HL-60/S4 treated with retinoic acid at 250 ng/mL for 4 days and 3 days (cell line): ENCODE data around the gene TRIOBP.

Experiments used
- in situ Hi-C: fragments of 300-500 bp; cut with MboI; formaldehyde crosslinking; loops from 2 replicates; pipeline ENCODE4 v1.7.0; 2022; ENCODE audit warnings: low sequenced_read_pairs

TRIOBP gene

DNA sequence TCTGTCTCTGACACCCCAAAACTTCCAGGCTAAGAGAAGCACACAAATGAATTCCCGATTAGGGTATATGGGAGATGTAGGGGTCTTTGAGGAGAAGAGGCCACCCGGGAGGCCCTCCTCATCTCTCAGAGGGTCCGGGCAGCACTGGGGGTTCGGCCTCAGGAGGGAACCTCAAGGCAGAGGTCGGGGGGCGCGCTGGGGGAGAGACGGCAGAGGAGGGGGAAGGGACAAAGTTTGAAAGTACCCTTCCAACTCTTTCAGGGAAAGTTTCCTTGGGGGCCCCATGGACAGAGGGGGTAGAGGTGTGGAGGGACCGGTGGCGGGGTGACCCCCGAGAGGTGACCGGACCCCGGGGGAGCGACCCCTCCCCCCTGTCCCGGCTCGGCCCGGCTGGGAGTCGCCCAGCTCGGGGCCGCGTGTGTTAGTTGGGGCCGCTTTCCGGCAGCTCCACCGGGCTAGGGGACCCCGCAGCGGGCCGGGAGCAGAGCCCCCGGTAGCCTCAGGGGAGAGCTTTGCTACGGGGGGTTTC, 107.6 kb downstream of the TRIOBP start:
- in situ Hi-C loops: no loop called here

- in situ Hi-C loops: no loop called here
These were observed 108.3 kb downstream of the TRIOBP start for GRCh38 chr22:37804881-37805809.

- in situ Hi-C loops: no loop called here
These were observed 109.0 kb downstream of the TRIOBP start for GRCh38 chr22:37805810-37806277.

- in situ Hi-C loops: no loop called here
These were observed 109.8 kb downstream of the TRIOBP start for GRCh38 chr22:37806409-37807333.

DNA sequence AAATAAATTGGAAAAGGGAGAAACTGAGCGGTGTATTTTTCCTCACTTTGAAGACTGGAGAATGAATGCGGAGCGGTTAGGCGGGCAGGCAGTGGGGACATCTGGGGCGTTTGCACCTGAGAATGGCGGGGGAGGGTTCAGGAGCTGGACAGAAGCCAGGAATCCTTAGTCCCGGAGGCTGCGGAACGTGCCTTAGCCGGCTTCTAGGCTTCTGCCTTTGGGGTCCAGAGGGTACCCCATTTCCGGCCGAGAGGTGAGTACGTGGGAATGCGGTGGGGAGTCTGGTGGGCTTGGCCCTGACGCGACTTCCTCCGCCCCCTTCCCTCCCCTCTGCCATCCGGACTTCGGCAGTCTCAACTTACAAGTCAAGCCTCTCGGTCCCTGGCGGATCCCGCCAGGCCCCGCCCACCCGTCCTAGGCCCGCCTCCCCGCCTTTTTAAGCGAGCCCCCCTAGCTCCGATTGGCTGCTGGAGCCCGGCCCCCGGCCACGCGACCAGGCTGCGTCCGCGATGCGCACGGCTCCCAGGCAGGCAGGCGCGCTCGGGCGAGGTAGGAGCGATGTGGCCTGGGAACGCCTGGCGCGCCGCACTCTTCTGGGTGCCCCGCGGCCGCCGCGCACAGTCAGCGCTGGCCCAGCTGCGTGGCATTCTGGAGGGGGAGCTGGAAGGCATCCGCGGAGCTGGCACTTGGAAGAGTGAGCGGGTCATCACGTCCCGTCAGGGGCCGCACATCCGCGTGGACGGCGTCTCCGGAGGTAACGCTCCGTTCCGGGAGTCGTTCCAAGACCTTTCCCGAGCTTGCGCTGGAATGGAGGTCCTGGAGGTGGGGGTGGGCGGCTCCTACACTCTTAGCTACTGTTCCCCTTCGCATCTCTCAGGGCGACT, 110.8 kb downstream of the TRIOBP start, which contains the start of gene GCAT:
TSS of gene GCAT (plus strand) at position 525 of the 884 bp plus-strand sequence. CDS start at position 559, 34 bp downstream.
- in situ Hi-C loops: no loop called here

DNA sequence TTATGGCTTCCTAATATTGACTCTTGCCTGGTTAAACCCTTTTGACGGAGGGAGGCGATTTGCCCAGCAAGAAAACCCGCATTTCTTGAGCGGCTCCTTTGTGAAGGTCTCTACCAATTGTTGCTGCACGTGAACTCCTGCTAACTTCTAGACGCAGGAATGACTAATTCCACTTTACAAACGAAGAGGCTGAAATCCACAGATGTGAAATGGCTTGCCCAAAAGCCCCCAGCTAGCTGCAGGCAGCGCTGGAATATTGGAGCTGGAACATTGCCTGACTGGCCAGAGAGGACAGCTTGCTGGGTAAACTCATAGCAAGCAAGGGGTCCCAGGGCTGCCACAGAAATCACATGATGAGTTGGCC, 111.4 kb downstream of the TRIOBP start:
- in situ Hi-C loops: no loop called here

DNA sequence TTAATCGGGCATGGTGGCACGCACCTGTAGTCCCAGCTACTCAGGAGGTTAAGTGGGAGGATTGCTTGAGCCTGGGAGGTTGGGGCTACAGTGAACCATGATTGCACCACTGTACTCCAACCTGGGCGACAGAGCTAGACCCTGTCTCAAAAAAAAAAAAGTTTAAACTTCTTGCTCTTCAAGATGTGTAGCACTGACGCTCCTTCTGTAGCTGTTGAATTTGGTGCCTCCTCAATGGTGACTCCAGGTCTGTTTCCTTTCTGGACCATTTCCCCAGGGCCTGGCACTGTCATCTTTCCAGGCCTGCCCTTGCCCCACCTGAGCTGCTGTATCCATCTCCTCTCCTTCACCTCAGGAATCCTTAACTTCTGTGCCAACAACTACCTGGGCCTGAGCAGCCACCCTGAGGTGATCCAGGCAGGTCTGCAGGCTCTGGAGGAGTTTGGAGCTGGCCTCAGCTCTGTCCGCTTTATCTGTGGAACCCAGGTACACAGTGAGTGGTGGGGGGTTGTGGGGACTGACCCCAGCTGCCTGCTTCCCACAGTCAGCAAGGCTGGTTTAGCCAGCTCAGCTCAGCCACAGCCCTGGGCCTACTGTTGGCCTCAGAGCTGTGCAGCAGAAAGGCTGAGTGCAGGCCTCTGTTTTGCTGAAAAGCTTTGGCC, 113.0 kb downstream of the TRIOBP start:
- in situ Hi-C loops: no loop called here

DNA sequence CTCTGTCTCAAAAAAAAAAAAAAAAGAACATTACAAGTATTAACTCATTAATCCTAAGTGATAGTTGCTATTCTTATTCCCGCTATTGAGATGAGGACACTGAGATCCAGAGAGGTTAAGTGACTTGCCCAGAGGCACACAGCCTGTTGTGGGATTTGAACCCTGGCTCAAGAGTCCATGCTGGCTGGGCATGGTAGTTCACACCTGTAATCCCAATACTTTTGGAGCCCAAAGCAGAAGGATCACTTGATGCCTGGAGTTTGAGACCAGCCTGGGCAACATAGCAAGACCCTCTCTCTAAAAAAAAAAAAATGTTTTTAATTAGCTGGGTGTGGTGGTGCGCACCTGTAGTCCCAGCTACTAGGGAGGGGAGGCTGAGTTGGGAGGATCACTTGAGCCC, 115.0 kb downstream of the TRIOBP start:
- in situ Hi-C loops: no loop called here

DNA sequence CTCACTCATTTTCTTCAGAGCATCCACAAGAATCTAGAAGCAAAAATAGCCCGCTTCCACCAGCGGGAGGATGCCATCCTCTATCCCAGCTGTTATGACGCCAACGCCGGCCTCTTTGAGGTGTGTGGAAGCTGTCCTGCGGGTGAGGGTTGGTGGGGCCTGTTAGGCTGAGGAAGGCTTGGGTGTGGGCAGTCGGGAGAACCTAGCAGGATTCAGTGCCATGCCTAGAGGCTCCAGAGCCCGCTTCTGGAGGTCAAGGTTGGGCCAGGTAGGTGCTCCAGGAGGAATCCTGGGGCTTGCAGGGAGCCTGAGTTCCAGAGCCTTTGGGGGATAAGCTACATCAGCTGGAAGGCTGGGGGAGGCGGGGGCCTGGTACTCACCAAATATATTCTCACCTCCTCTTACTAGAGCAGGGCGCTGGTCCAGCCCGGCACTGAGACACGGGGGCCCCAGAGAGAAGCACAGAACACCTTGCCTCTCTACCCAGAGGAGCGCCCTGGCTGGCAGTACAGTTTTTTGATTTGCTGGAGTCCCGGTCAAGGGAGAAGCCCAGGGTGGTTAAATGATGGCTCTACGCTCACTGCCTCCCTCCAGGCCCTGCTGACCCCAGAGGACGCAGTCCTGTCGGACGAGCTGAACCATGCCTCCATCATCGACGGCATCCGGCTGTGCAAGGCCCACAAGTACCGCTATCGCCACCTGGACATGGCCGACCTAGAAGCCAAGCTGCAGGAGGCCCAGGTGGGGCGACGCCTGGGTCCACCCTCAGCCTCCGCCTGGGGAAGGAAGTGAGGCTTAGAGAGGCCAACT, 116.2 kb downstream of the TRIOBP start:
- in situ Hi-C loops: no loop called here

- in situ Hi-C loops: no loop called here
These were observed 118.7 kb downstream of the TRIOBP start for GRCh38 chr22:37815593-37815992.

- in situ Hi-C loops: no loop called here
These were observed 119.8 kb downstream of the TRIOBP start for GRCh38 chr22:37816543-37817180.

DNA sequence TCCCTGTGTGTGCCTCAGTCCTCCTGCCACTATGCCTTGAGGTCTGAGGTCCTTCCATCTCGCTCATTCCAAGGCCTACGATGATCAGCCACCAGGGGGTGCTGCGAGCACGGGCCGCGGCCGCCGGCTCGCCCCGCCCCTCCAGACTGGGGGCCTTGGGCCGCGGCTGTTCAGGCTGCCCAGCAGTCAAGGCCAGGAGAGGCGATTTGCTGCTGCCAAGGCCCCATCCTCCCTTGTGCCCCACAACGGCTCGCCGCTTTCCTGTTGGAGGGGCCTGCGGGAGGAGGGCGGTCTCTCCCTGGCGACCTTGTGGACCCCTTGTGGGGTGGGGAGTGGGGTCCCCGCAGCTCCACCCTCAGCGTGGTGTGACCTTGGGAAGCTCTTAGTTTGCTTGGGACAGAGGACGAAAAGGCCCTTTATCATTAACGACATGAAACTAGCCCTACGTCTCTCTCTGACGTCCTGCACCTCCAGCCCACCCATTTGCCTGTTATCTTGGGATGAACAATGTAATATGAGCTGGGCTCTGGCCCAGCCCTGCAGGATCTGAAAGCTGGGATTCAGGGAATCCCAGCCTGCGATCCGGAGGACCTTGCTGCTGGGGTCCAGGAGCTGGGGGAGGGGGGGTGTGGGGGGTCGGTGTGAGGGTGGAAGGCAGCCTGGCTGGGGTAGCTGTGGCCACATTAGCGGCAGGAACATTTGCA, 121.0 kb downstream of the TRIOBP start:
- in situ Hi-C loops: no loop called here

- in situ Hi-C loops: no loop called here
These were observed 121.7 kb downstream of the TRIOBP start for GRCh38 chr22:37818409-37819104.

GRCh38 chr22:37819105-37819433, 122.2 kb downstream of the TRIOBP start:
- in situ Hi-C loops: no loop called here

- in situ Hi-C loops: no loop called here
These were observed 123.5 kb downstream of the TRIOBP start for GRCh38 chr22:37820350-37820749.

GRCh38 chr22:37822079-37822833, 125.4 kb downstream of the TRIOBP start:
- in situ Hi-C loops: no loop called here
